Hematopoietic multipotent progenitor cell treated with erythropoietin and hydrocortisone succinate and interleukin-3 and kit ligand, for 8 days (in vitro differentiated cells): Measurements from ENCODE around the gene MYO7A.

Experiments used
- DNase-seq: peaks from one replicate; pipeline ENCODE4 v3.0.0-alpha.2; 2015

MYO7A gene

GRCh38 chr11:77170107-77170506 lies 42.1 kb downstream of the MYO7A start:
- no peak for DNase-seq

GRCh38 chr11:77171254-77171653 lies 43.2 kb downstream of the MYO7A start:
- no peak for DNase-seq

GRCh38 chr11:77171885-77172665 lies 44.0 kb downstream of the MYO7A start:
- DNase-seq = no peak

- no peak for DNase-seq
Measured at GRCh38 chr11:77172666-77172982, 44.6 kb downstream of the MYO7A start.

GRCh38 chr11:77173494-77173893 lies 45.4 kb downstream of the MYO7A start:
- no peak for DNase-seq

GRCh38 chr11:77174559-77174958 lies 46.5 kb downstream of the MYO7A start:
- DNase-seq = no peak

GRCh38 chr11:77175021-77175842 lies 47.2 kb downstream of the MYO7A start:
- DNase-seq = no peak

GRCh38 chr11:77175869-77176539 lies 48.0 kb downstream of the MYO7A start:
- no peak for DNase-seq

GRCh38 chr11:77176996-77177395 lies 49.0 kb downstream of the MYO7A start:
- DNase-seq = no peak

GRCh38 chr11:77178150-77178549 lies 50.1 kb downstream of the MYO7A start:
- no peak for DNase-seq

GRCh38 chr11:77179048-77179447 lies 51.0 kb downstream of the MYO7A start:
- DNase-seq = no peak

- DNase-seq = no peak
Measured at GRCh38 chr11:77179681-77180080, 51.6 kb downstream of the MYO7A start.

GRCh38 chr11:77180346-77180745 lies 52.3 kb downstream of the MYO7A start:
- DNase-seq = no peak

GRCh38 chr11:77181226-77181625 lies 53.2 kb downstream of the MYO7A start:
- no peak for DNase-seq

GRCh38 chr11:77181799-77182541 lies 53.9 kb downstream of the MYO7A start:
- DNase-seq = no peak

GRCh38 chr11:77182542-77183430 lies 54.7 kb downstream of the MYO7A start:
- DNase-seq = no peak

GRCh38 chr11:77183431-77183984 lies 55.5 kb downstream of the MYO7A start:
- DNase-seq = no peak

- DNase-seq = no peak
Measured at GRCh38 chr11:77184136-77184860, 56.3 kb downstream of the MYO7A start.

- no peak for DNase-seq
Measured at GRCh38 chr11:77186302-77186701, 58.3 kb downstream of the MYO7A start.

GRCh38 chr11:77187111-77187750 lies 59.2 kb downstream of the MYO7A start:
- DNase-seq = no peak
